GM23338 (cell line): ENCODE data around the gene MS4A6A. TPM values are rescaled to one million over a fixed set of nuclear protein-coding genes. Genes with fewer than 3 reads are reported as not detected.

Source experiments
- ATAC-seq: fragments of 200-7000 bp; cut with Tn5 transposase; 3 replicates; pipeline ENCODE4 v1.9.1; 2020
- DNase-seq: peaks from one replicate; pipeline ENCODE4 v3.0.0-alpha.2; 2015; ENCODE audit warnings: low spot score
- H2AFZ ChIP-seq: fragments of 200-600 bp; sonication (generic); 2 replicates; pipeline ENCODE4 v1.8.0; 2016; ENCODE audit warnings: antibody characterized with exemption, mild to moderate bottlenecking, moderate library complexity
- H3F3A ChIP-seq: fragments of 200-600 bp; sonication (generic); replicated peaks from 2 replicates; pipeline ENCODE4 v1.8.0; 2017; ENCODE audit warnings: antibody characterized with exemption, mixed run types, low read depth
- H3K27ac ChIP-seq: fragments of 200-600 bp; sonication (generic); 2 replicates; pipeline ENCODE4 v1.6.1; 2016; ENCODE audit warnings: low read depth
- H3K27me3 ChIP-seq: fragments of 200-600 bp; sonication (generic); 2 replicates; pipeline ENCODE4 v1.8.0; 2016; ENCODE audit warnings: mild to moderate bottlenecking, mixed run types, moderate library complexity; ENCODE audit not compliant: insufficient read depth
- H3K36me3 ChIP-seq: fragments of 200-600 bp; sonication (generic); 2 replicates; pipeline ENCODE4 v1.8.0; 2016; ENCODE audit warnings: mild to moderate bottlenecking; ENCODE audit not compliant: insufficient read depth
- H3K4me1 ChIP-seq: fragments of 200-600 bp; sonication (generic); 2 replicates; pipeline ENCODE4 v1.8.0; 2016; ENCODE audit warnings: mild to moderate bottlenecking, moderate library complexity; ENCODE audit not compliant: insufficient read depth
- H3K4me2 ChIP-seq: fragments of 200-600 bp; sonication (generic); 2 replicates; pipeline ENCODE4 v1.7.1; 2017; ENCODE audit warnings: mixed run types
- H3K4me3 ChIP-seq: fragments of 200-600 bp; sonication (generic); 2 replicates; pipeline ENCODE4 v1.6.1; 2016; ENCODE audit warnings: mixed run types
- H3K79me2 ChIP-seq: fragments of 200-600 bp; sonication (generic); replicated peaks from 2 replicates; pipeline ENCODE4 v1.8.0; 2017; ENCODE audit warnings: mild to moderate bottlenecking; ENCODE audit not compliant: insufficient read depth
- H3K9me2 ChIP-seq: fragments of 200-600 bp; sonication (generic); 2 replicates; pipeline ENCODE4 v1.8.0; 2017; ENCODE audit not compliant: insufficient read depth
- H4K20me1 ChIP-seq: fragments of 200-600 bp; sonication (generic); replicated peaks from 2 replicates; pipeline ENCODE4 v1.8.0; 2017; ENCODE audit warnings: mild to moderate bottlenecking; ENCODE audit not compliant: insufficient read depth
- H3K27ac Mint-ChIP-seq: 2 replicates; pipeline ENCODE4 v1.8.0; 2020; ENCODE audit warnings: inconsistent platforms, mild to moderate bottlenecking, moderate library complexity, mixed read lengths
- H3K27me3 Mint-ChIP-seq: 3 replicates; pipeline ENCODE4 v1.8.0; 2022; ENCODE audit warnings: low read depth, mild to moderate bottlenecking, moderate library complexity, mixed read lengths, inconsistent platforms; ENCODE audit not compliant: insufficient read depth, poor library complexity
- H3K36me3 Mint-ChIP-seq: 3 replicates; pipeline ENCODE4 v1.8.0; 2021; ENCODE audit warnings: low read depth, mild to moderate bottlenecking, inconsistent platforms, moderate library complexity, mixed read lengths
- H3K4me1 Mint-ChIP-seq: 3 replicates; pipeline ENCODE4 v1.8.0; 2020; ENCODE audit warnings: mild to moderate bottlenecking, inconsistent platforms, mixed read lengths
- H3K4me3 Mint-ChIP-seq: 3 replicates; pipeline ENCODE4 v1.8.0; 2021; ENCODE audit warnings: moderate library complexity, mild to moderate bottlenecking, inconsistent platforms, mixed read lengths
- H3K9me3 Mint-ChIP-seq: 3 replicates; pipeline ENCODE4 v1.8.0; 2020; ENCODE audit warnings: moderate library complexity, mild to moderate bottlenecking, inconsistent platforms, mixed read lengths
- CREB1 ChIP-seq: fragments of 250-450 bp; sonication (Bioruptor Pico); IDR thresholded peaks from 2 replicates; pipeline ENCODE4 v1.5.0; 2020; ENCODE audit warnings: low read depth, mild to moderate bottlenecking, moderate library complexity
- CTCF ChIP-seq, 2 experiments: fragments of 200-600 bp in 1 of 2; sonication (generic) in 1 of 2; conservative IDR thresholded peaks; 2 replicates each; pipeline versions ENCODE4 v1.5.1 to v1.6.1; 2016 to 2017; ENCODE audit warnings: antibody characterized with exemption in 2 of 2, low read depth in 2 of 2, mild to moderate bottlenecking in 2 of 2, moderate library complexity in 1 of 2
- ETS1 ChIP-seq: IDR thresholded peaks from 2 replicates; pipeline ENCODE4 v1.6.1; 2016; ENCODE audit warnings: antibody characterized with exemption
- EZH2 ChIP-seq: fragments of 200-600 bp; sonication (generic); IDR thresholded peaks from one replicate; pipeline ENCODE4 v1.8.0; 2017; ENCODE audit warnings: antibody characterized with exemption, mild to moderate bottlenecking, low read depth; ENCODE audit not compliant: unreplicated experiment
- EZH2phosphoT487 ChIP-seq: fragments of 200-600 bp; sonication (generic); IDR thresholded peaks from one replicate; pipeline ENCODE4 v1.8.1; 2018; ENCODE audit warnings: antibody characterized with exemption; ENCODE audit not compliant: unreplicated experiment
- JUNB ChIP-seq: IDR thresholded peaks from one replicate; pipeline ENCODE4 v1.6.1; 2016; ENCODE audit warnings: antibody characterized with exemption; ENCODE audit not compliant: unreplicated experiment
- NANOG ChIP-seq: IDR thresholded peaks from 2 replicates; pipeline ENCODE4 v1.6.1; 2016; ENCODE audit warnings: antibody characterized with exemption, borderline replicate concordance
- POLR2AphosphoS5 ChIP-seq: IDR thresholded peaks from 2 replicates; pipeline ENCODE4 v1.6.1; 2016; ENCODE audit warnings: antibody characterized with exemption, low read depth
- REST ChIP-seq: IDR thresholded peaks from one replicate; pipeline ENCODE4 v1.6.1; 2018; ENCODE audit warnings: antibody characterized with exemption; ENCODE audit not compliant: unreplicated experiment
- STAT1 ChIP-seq: IDR thresholded peaks from one replicate; pipeline ENCODE4 v1.6.1; 2016; ENCODE audit warnings: antibody characterized with exemption; ENCODE audit not compliant: unreplicated experiment
- ZNF114 ChIP-seq: fragments of 250-450 bp; sonication (Bioruptor Pico); IDR thresholded peaks from 2 replicates; pipeline ENCODE4 v1.5.0; 2020; ENCODE audit warnings: mild to moderate bottlenecking, moderate library complexity
- ZNF331 ChIP-seq: fragments of 250-450 bp; sonication (Bioruptor Pico); IDR thresholded peaks from 2 replicates; pipeline ENCODE4 v1.5.0; 2020; ENCODE audit warnings: low read depth, mild to moderate bottlenecking, moderate library complexity
- ZNF462 ChIP-seq: fragments of 250-450 bp; sonication (Bioruptor Pico); IDR thresholded peaks from 2 replicates; pipeline ENCODE4 v1.5.0; 2020; ENCODE audit warnings: mild to moderate bottlenecking, moderate library complexity
- polyA plus RNA-seq: library from polyadenylated mRNA; unstranded; fragments of >200 nt; fragmentation: Nextera tagmentation; extraction: Ambion mirVana; gene quantifications from 2 replicates; pipeline ENCODE4 v1.2.1, GENCODE V29; 2016
- total RNA-seq: library from RNA; depleted of rRNA; stranded (reverse); fragments of >200 nt; shearing (Covaris generic); gene quantifications from 2 replicates; pipeline ENCODE4 v1.2.3, GENCODE V29; 2014

The MS4A6A gene
- total and polyA plus RNA-seq, 2 experiments from 2014 or later = not detected

- peaks cover 60% of the 10 kb centered on the region for H3K9me3 Mint-ChIP-seq
- no peaks in the 10 kb centered on the region for H3F3A ChIP-seq
- no peak overlapping the region for H3K4me2 ChIP-seq
- ATAC-seq = no peak
- peaks cover 32% of the 10 kb centered on the region; the same call in 2 of the 3 replicates for H3K36me3 Mint-ChIP-seq
- H3K36me3 ChIP-seq = peaks cover 5% of the 10 kb centered on the region; the same call in 1 of the 2 replicates
- H4K20me1 ChIP-seq = no peaks in the 10 kb centered on the region
- no peak overlapping the region for H2AFZ ChIP-seq
- H3K4me1 ChIP-seq = no peaks in the 10 kb centered on the region
- no peaks in the 10 kb centered on the region for H3K4me1 Mint-ChIP-seq
- no peak overlapping the region for H3K4me3 ChIP-seq
- DNase-seq = no peak
- H3K27ac ChIP-seq = no peak overlapping the region
- no peak for TF ChIP-seq STAT1
- no peak for TF ChIP-seq REST
- TF ChIP-seq POLR2AphosphoS5 = no peak
- no peak for TF ChIP-seq JUNB
- TF ChIP-seq ZNF114 = no peak
- TF ChIP-seq ETS1 = no peak
- TF ChIP-seq EZH2 = no peak
- no peak for TF ChIP-seq ZNF462
- TF ChIP-seq ZNF331 (CRISPR knock-in tag) = no peak
- TF ChIP-seq EZH2phosphoT487 = no peak
- no peak for TF ChIP-seq CREB1 (CRISPR knock-in tag)
- no peak for TF ChIP-seq CTCF (conservative IDR thresholded peaks at IDR 0.05; ENCODE audit: low read depth in 2 of 2)
- TF ChIP-seq NANOG = no peak
- no peaks in the 10 kb centered on the region for H3K27me3 ChIP-seq
- H3K9me2 ChIP-seq = no peaks in the 10 kb centered on the region; the same call in 1 of the 2 replicates
- no peaks in the 10 kb centered on the region for H3K79me2 ChIP-seq
- no peaks in the 10 kb centered on the region for H3K27me3 Mint-ChIP-seq
- no peak overlapping the region for H3K27ac Mint-ChIP-seq
- no peak overlapping the region for H3K4me3 Mint-ChIP-seq
Measured at GRCh38 chr11:60168306-60168705, 14.6 kb downstream of the MS4A6A start.
